CD14-positive monocyte (primary cell): Measurements from ENCODE around the gene SIGLEC7. TPM values are rescaled to one million over a fixed set of nuclear protein-coding genes. Genes with fewer than 3 reads are reported as not detected.
A peak's percentile ranks its signal among the peaks of the same experiment; 100 is the strongest.

Experiments used
- DNase-seq, 3 donors: peaks; one replicate each; pipeline ENCODE4 v3.0.0-alpha.2; 2011 to 2022
- H2AFZ ChIP-seq: 2 replicates; pipeline ENCODE4 v1.6.0; 2012; ENCODE audit warnings: mild to moderate bottlenecking, low read depth, low read length, inconsistent platforms; ENCODE audit not compliant: insufficient read depth, poor library complexity, severe bottlenecking
- H3K27ac ChIP-seq, 2 donors: 1 replicate in 1 of 2; 2 replicates in 1 of 2; pipeline ENCODE4 v1.5.1; 2012 to 2013; ENCODE audit warnings: low read length in 2 of 2, control low read depth in 1 of 2, inconsistent platforms in 1 of 2, low read depth in 1 of 2, mild to moderate bottlenecking in 1 of 2
- H3K27me3 ChIP-seq, 2 donors: one replicate each; pipeline versions ENCODE4 v1.6.0 to v1.6.1; 2011 to 2013; ENCODE audit warnings: low read length in 2 of 2; ENCODE audit not compliant: control insufficient read depth in 2 of 2, insufficient read depth in 2 of 2
- H3K36me3 ChIP-seq, 2 donors: replicated peaks in 1 of 2; 1 replicate in 1 of 2; 2 replicates in 1 of 2; pipeline versions ENCODE4 v1.5.1 to v1.6.1; 2012 to 2013; ENCODE audit warnings: low read length in 2 of 2, control low read depth in 1 of 2, inconsistent platforms in 1 of 2, mild to moderate bottlenecking in 1 of 2; ENCODE audit not compliant: insufficient read depth in 2 of 2, control insufficient read depth in 1 of 2
- H3K4me1 ChIP-seq, 2 donors: 1 replicate in 1 of 2; 2 replicates in 1 of 2; pipeline versions ENCODE4 v1.5.1 to v1.6.1; 2012 to 2013; ENCODE audit warnings: low read length in 2 of 2, control low read depth in 1 of 2, inconsistent platforms in 1 of 2, mild to moderate bottlenecking in 1 of 2, moderate library complexity in 1 of 2; ENCODE audit not compliant: insufficient read depth in 2 of 2, control insufficient read depth in 1 of 2
- H3K4me2 ChIP-seq: replicated peaks from 2 replicates; pipeline ENCODE3; 2012; ENCODE audit warnings: low read length, moderate library complexity, mild to moderate bottlenecking; ENCODE audit not compliant: poor library complexity, severe bottlenecking; ENCODE audit errors: extremely low read depth
- H3K4me3 ChIP-seq, 3 experiments: fragments of 200-600 bp in 1 of 3; sonication (generic) in 1 of 3; replicated peaks in 1 of 3; 1 replicate in 2 of 3; 2 replicates in 1 of 3; pipeline ENCODE4 v1.5.1; 2011 to 2013; ENCODE audit warnings: low read length in 3 of 3, mild to moderate bottlenecking in 3 of 3, control low read depth in 2 of 3, low read depth in 2 of 3, inconsistent platforms in 1 of 3, moderate library complexity in 1 of 3
- H3K79me2 ChIP-seq: 2 replicates; pipeline ENCODE4 v1.6.0; 2012; ENCODE audit warnings: mild to moderate bottlenecking, control low read depth, inconsistent platforms, low read length, moderate library complexity; ENCODE audit not compliant: insufficient read depth
- H3K9ac ChIP-seq: 2 replicates; pipeline ENCODE4 v1.6.0; 2017; ENCODE audit warnings: low read length, mild to moderate bottlenecking; ENCODE audit not compliant: insufficient read depth, poor library complexity, severe bottlenecking
- H3K9me3 ChIP-seq, 2 donors: replicated peaks in 1 of 2; 1 replicate in 1 of 2; 2 replicates in 1 of 2; pipeline versions ENCODE4 v1.5.1 to v1.6.1; 2012 to 2013; ENCODE audit warnings: low read length in 2 of 2, control low read depth in 1 of 2; ENCODE audit not compliant: control insufficient read depth in 1 of 2, insufficient read depth in 1 of 2
- H4K20me1 ChIP-seq: 2 replicates; pipeline ENCODE4 v1.6.0; 2012; ENCODE audit warnings: mild to moderate bottlenecking, low read length, control low read depth, moderate library complexity; ENCODE audit not compliant: insufficient read depth
- H3K27ac Mint-ChIP-seq, 7 donors: one replicate each; pipeline ENCODE4 v1.8.0; 2020; ENCODE audit warnings: mild to moderate bottlenecking in 7 of 7, mixed read lengths in 7 of 7, moderate library complexity in 6 of 7, inconsistent platforms in 2 of 7
- H3K27me3 Mint-ChIP-seq, 3 donors: one replicate each; pipeline ENCODE4 v1.8.0; 2021 to 2022; ENCODE audit warnings: low read depth in 3 of 3, mild to moderate bottlenecking in 3 of 3, mixed read lengths in 3 of 3, moderate library complexity in 3 of 3, inconsistent platforms in 1 of 3
- H3K36me3 Mint-ChIP-seq, 2 donors: one replicate each; pipeline ENCODE4 v1.8.0; 2020; ENCODE audit warnings: mixed read lengths in 2 of 2, inconsistent platforms in 1 of 2, mild to moderate bottlenecking in 1 of 2
- H3K4me1 Mint-ChIP-seq: one replicate; pipeline ENCODE4 v1.8.0; 2020; ENCODE audit warnings: mild to moderate bottlenecking, mixed read lengths
- H3K4me3 Mint-ChIP-seq, 2 donors: one replicate each; pipeline ENCODE4 v1.8.0; 2020; ENCODE audit warnings: mild to moderate bottlenecking in 2 of 2, mixed read lengths in 2 of 2, moderate library complexity in 1 of 2
- H3K9me3 Mint-ChIP-seq, 7 donors: one replicate each; pipeline ENCODE4 v1.8.0; 2020 to 2022; ENCODE audit warnings: mixed read lengths in 7 of 7, mild to moderate bottlenecking in 6 of 7, moderate library complexity in 6 of 7, inconsistent platforms in 2 of 7
- CTCF ChIP-seq: fragments of 200-600 bp; IDR thresholded peaks from one replicate; pipeline ENCODE4 v1.8.0; 2022; ENCODE audit warnings: antibody characterized with exemption, mild to moderate bottlenecking
- WGBS: methylation state at CpG from one replicate; pipeline ENCODE4 v1.1.5; 2013; ENCODE audit warnings: missing lambda C conversion rate; ENCODE audit not compliant: insufficient coverage; 5-methylcytosine and 5-hydroxymethylcytosine counted together
- intact Hi-C, 2 donors: fragments of 100-400 bp; cut with micrococcal nuclease; formaldehyde crosslinking; loops; one replicate each; pipeline versions ENCODE4 v1.15.0 to v1.15.1; 2023
- polyA plus RNA-seq, 3 donors: library from polyadenylated mRNA; depleted of rRNA in 1 of 3; unstranded in 2 of 3; stranded (reverse) in 1 of 3; fragments of 300-500 nt in 2 of 3; fragments of >200 nt in 1 of 3; fragmentation: Illumina TruSeq in 2 of 3; gene quantifications; 1 replicate in 2 of 3; 2 replicates in 1 of 3; pipeline ENCODE4 v1.2.3, GENCODE V29; 2012 to 2021

SIGLEC7 gene
- polyA plus RNA-seq, 3 donors = 71.8 to 93.3 (median 82.0) TPM

- Histone ChIP-seq H3K4me2 (no peak overlapping the region), H3K79me2 (no peaks in the 10 kb centered on the region), H3K4me3 (no peak overlapping the region), H3K4me1 (peaks cover 25 to 51% of the 10 kb centered on the region in 2 donors), H3K27me3 (no peaks in the 10 kb centered on the region), H3K9me3 (no peaks in the 10 kb centered on the region), H2AFZ (no peak overlapping the region), H3K27ac (no peak overlapping the region), H4K20me1 (no peaks in the 10 kb centered on the region), H3K36me3 (no peaks in the 10 kb centered on the region), H3K9ac (no peak overlapping the region)
- Mint-ChIP-seq H3K4me1 (peaks cover 49% of the 10 kb centered on the region), H3K9me3 (peaks cover 0 to 4% (median 0%) of the 10 kb centered on the region in 7 donors), H3K4me3 (no peak overlapping the region), H3K27me3 (peaks cover 4 to 5% (median 4%) of the 10 kb centered on the region in 3 donors), H3K36me3 (peaks cover 0 to 7% of the 10 kb centered on the region in 2 donors), H3K27ac (peak overlapping the region in 1 of 7 donors; percentile 86)
- intact Hi-C loops = loop anchor here in 1 of 2 donors (10.0 kb wide), 1 partner anchor 53 kb away; the partner anchor contains the start of gene SIGLECL1
- WGBS = 17% methylated on average over 1 of the region's 5 CpGs
- DNase-seq = no peak
- TF ChIP-seq CTCF = no peak
These were observed 59.6 kb downstream of the SIGLEC7 start for GRCh38 chr19:51201712-51202111.

Other genes starting within 250 kb of the SIGLEC7 start
- gene KLK4, start 230.9 kb upstream of the SIGLEC7 start, polyA plus RNA-seq = not detected
- gene KLK5, start 189.3 kb upstream of the SIGLEC7 start, polyA plus RNA-seq = not detected
- not detected for gene KLK6, start 172.7 kb upstream of the SIGLEC7 start, polyA plus RNA-seq
- not detected for gene KLK7, start 158.4 kb upstream of the SIGLEC7 start, polyA plus RNA-seq
- not detected for gene KLK8, start 140.7 kb upstream of the SIGLEC7 start, polyA plus RNA-seq
- gene KLK10, start 122.6 kb upstream of the SIGLEC7 start, polyA plus RNA-seq = not detected
- not detected for gene KLK11, start 115.7 kb upstream of the SIGLEC7 start, polyA plus RNA-seq
- gene KLK12, start 107.3 kb upstream of the SIGLEC7 start, polyA plus RNA-seq = not detected
- not detected for gene KLK13, start 77.2 kb upstream of the SIGLEC7 start, polyA plus RNA-seq
- under 1 TPM in 1 of 3 donors, not detected in 2; 0.29 TPM for gene KLK14, start 59.4 kb upstream of the SIGLEC7 start, polyA plus RNA-seq
- gene CTU1, start 33.9 kb upstream of the SIGLEC7 start, polyA plus RNA-seq = 1 to 10 TPM in 2 of 3 donors, under 1 TPM in 1; 0.75 to 3.0 (median 2.9) TPM
- gene SIGLEC9, start 17.4 kb upstream of the SIGLEC7 start, polyA plus RNA-seq = 100 to 1,000 TPM in 2 of 3 donors, 10 to 100 TPM in 1; 87.5 to 137 (median 133) TPM
- gene CD33, start 82.8 kb downstream of the SIGLEC7 start, polyA plus RNA-seq = 100 to 1,000 TPM; 229 to 360 (median 264) TPM
- under 1 TPM in 1 of 3 donors, not detected in 2; 0.16 TPM for gene SIGLECL1, start 108.8 kb downstream of the SIGLEC7 start, polyA plus RNA-seq
- gene IGLON5, start 169.3 kb downstream of the SIGLEC7 start, polyA plus RNA-seq = under 1 TPM in 1 of 3 donors, not detected in 2; 0.05 TPM
- gene VSIG10L, start 199.8 kb downstream of the SIGLEC7 start, polyA plus RNA-seq = 1 to 10 TPM in 1 of 3 donors, under 1 TPM in 2; 0.62 to 2.3 (median 0.73) TPM
- gene ETFB, start 224.1 kb downstream of the SIGLEC7 start, polyA plus RNA-seq = 10 to 100 TPM; 51.0 to 72.1 (median 63.0) TPM
- under 1 TPM in 1 of 3 donors, not detected in 2; 0.08 TPM for gene CLDND2, start 226.7 kb downstream of the SIGLEC7 start, polyA plus RNA-seq
- 10 to 100 TPM; 11.1 to 19.9 (median 16.4) TPM for gene NKG7, start 230.4 kb downstream of the SIGLEC7 start, polyA plus RNA-seq
- gene LIM2, start 245.7 kb downstream of the SIGLEC7 start, polyA plus RNA-seq = not detected
- gene C19orf84, start 248.3 kb downstream of the SIGLEC7 start, polyA plus RNA-seq = not detected